NK-92 treated with Interleukin-12 subunit alpha and Interleukin-12 subunit beta, amount 100 ng/mL, for 24 hours (cell line): Measurements from ENCODE around the gene KDM2B.

ENCODE experiments used
- DNase-seq: peaks from one replicate; lab custom pipeline; 2025; lab: John Stamatoyannopoulos, UW

Gene KDM2B

DNA sequence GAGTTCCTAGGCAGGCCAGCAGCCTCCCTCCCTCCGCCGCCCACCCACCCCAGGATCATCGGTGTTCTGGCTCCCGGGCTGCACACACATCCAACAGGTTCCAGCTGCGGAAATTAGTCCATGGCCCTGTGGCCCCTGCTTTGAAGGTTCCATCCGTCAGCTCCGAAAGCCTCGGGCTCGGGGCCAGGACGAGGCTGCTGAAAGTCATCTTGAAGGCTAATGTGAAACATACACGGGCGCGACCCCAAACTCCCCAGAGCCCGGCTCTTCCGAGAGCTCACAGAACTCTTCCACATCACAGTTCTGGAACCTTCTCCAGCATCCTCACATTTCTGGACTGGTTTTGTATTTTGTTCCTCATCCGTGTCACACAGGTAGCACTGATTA is 19.8 kb downstream of the KDM2B start:
- DNase-seq, result no peak

DNA sequence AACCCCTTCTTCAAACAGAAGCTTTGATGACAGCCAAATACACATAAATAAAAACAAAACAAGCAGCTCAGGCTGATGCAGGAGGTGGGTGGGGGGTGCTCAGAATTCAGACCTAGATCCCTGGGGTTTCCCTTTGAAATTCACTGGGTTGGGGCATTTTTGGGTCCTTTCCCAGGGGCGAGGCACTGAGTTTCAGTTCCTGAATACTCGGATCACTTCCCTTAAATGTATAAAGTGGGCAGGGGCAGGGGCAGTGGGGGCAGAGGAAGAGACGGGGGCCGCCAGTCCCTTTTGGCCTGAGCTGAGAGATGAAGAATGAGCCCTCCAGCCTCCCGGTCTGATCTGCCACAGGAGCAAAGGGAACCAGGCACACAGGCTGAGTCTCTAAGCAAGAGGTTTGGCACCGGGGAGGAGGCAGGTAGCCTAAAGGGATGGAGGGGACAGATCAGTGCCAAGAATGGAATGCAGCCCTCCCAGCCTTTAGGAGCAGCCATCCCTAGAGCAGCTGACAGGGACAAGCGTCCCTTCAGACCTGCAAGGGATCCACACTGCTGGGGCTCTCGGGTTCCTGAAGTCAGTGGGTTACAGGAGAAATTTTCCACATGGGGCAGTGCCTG is 20.3 kb downstream of the KDM2B start:
- DNase-seq, result no peak

DNA sequence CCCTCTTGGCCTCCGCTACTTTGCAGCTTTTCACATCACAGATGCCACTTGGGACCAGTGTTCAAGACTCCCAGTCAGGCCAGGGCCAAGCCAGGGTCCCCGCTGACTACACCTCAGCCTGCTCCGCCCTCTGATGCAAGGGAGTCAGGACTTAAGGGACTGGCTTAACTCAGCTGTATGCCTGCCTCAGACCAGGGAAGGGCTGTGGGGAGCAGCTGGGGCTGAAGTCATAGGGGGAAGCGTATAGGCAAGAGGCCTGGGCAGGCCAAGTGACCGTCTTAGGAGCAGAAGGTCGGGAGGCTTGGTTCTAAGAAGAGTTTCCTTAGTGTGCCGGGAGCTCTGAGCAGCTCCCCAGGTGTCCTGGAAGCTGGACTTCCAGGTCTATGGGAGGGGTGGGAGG is 21.9 kb downstream of the KDM2B start:
- DNase-seq, result no peak

GRCh38 chr12:121550974-121551634 is 29.7 kb downstream of the KDM2B start:
- DNase-seq, result no peak

- no peak for DNase-seq
Measured at GRCh38 chr12:121549075-121549474, 31.7 kb downstream of the KDM2B start.

GRCh38 chr12:121545480-121545879 is 35.3 kb downstream of the KDM2B start:
- no peak for DNase-seq

DNA sequence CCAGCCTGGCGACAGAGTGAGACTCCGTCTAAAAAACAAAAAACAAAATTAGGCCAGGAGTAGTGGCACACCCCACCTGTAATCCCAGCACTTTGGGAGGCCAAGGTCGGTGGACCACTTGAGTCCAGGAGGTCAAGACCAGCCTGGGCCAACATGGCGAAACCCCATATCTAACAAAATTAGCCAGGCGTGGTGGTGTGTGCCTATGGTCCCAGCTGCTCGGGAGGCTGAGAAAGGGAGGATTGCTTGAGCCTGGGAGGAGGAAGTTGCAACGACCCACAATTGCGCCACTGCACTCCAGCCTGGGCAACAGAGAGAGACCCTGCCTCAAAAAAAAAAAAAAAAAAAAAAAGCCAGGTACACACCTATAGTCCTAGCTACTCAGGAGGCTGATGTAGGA is 37.0 kb downstream of the KDM2B start:
- DNase-seq, result no peak

- no peak for DNase-seq
Measured at GRCh38 chr12:121539908-121540307, 40.9 kb downstream of the KDM2B start.

DNA sequence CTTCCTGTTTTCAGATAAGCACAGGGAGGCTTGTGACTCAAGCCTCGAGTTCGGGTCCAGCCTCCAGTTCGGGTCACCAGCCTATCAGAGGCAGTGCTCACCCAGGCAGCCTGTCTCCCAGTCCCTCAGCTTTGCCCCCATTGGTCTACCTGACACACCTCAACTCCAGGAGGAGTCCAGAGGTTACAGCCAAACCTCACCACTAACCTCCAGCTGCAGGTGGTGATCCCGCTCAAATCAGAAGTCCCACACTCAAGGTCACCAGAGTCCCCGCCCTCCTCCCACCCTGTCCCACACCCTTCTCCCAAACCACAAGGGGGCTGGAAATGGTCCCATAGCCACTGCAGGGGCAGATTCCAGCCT is 42.1 kb downstream of the KDM2B start:
- no peak for DNase-seq

- DNase-seq, result no peak
Measured at GRCh38 chr12:121537814-121538698, 42.8 kb downstream of the KDM2B start.

DNA sequence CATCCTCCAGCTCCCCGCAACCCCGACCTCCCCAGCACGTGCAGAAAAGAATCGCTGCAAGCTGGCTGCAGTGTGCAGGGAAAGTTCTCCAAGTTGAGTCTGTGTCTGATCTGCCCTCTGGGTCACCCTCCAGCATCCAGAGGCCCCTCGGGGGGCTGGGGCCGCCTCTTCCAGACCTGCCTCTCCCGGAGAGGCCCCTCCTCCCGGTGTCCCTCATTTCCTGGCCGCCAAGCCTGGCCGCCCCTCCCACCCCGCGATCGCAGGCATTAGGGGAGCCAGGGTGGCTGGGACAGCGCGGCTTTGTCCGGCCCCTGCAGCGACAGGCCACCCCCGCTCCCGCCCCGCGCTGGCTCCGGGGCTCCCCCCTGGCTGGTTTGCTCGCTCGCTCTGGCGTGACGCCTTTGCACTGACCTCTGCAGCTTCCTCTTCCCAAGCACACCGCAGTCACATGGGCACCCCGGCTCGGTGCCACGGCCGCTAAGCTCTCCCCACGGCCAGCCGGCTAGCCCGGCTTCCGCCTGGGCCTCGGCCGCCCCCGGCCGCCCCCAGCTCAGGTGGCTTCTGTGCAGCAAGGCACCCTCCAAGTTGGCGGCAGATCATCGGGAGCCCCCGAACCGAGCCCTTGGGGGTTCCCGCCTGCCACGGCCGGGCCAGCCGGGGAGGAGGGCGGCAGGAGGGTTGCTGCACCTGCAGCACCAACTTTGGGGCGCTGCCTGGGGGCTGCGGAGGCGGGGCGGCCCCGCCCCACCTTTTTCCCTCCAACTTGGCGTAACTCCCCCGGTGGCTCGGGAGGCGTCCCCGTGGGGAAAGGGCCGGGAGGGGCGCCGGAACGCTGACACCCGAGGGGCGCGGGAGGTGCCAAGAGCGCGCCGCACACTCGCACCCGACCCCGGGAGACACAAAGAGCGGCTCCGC is 43.7 kb downstream of the KDM2B start:
- peak; percentile 27 for DNase-seq

DNA sequence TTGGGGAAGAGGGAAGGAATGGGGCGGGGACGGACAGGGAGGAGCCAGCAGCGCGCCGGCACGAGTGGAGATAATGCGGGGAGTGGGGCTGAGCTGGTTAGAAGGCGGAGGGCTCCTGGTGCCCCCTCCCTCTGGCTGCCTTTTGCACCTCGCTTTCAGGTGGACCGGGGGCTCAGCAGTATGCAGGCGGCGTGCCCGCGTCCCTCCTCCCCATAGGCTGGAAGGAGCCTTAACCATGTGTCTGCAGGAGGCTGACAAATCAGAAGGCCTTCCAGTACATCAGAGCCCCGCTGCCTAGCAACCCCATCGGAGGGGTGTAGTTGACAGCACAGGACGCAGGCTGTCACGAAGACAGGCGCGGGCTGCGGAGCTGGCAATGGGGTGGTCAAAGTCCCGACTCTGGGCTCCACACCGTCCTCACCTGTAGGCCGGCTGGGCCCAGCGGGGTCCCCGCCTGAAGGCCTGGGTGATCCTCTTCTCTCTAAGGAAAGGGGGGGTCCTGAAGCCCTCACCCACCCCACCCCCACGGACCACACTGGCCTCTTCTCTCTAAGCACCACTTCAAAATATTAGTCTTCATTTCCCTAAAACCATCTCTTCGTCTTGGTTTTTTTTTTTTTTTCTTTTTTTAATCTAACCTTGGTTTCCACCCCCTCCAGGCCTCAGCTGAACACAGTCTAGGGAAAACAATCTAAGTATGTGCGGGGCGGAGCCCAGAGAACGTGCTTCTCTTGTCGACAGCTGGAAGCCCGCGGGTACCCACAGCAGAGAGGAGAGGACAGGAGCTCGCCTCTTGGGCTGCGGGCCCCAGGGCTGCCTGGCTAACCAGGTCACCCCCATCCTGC is 44.5 kb downstream of the KDM2B start:
- no peak for DNase-seq

DNA sequence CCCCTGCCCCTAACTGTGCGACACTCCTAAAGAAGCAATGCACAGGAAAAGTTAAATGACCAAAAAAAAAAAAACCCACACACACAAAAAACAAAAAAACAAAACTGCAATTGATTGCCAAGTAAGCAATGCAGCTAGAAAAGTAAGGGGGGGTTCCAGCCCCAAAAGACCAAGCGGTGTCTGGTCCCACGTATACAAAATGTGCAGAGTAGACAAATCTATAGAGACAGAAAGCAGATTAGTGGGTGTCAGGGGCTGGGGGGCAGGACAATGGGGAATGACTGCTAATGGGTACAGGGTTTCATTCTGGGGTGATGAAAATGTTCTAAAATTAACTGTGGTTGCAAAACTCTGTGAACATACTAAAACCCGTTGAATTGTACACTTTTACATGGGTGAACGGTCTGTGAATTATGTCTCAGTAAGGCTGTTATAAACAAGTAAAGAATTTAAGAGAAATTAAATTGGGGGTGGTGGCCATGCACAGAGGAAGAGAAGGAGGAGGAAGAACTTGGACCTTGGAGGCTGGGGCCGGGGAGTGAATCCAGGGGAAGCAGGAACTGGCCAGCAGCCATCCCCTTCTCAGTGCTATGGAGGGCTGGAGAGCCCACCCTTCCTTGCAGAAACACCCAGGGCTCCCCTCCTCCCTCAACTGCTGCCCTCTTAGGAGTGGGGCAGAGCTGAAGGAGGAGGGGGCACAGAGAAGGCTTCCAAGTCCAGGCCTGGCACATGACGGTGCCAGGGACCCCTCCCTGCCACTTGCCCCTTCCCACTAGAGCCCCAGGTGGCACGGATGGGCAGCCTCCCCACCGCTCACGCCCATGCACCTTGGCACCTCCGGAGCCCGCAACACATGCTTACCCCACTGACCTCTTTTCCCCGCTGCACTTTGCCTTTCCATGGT is 45.4 kb downstream of the KDM2B start:
- DNase-seq, result no peak

- no peak for DNase-seq
Measured at GRCh38 chr12:121534495-121535148, 46.2 kb downstream of the KDM2B start.

DNA sequence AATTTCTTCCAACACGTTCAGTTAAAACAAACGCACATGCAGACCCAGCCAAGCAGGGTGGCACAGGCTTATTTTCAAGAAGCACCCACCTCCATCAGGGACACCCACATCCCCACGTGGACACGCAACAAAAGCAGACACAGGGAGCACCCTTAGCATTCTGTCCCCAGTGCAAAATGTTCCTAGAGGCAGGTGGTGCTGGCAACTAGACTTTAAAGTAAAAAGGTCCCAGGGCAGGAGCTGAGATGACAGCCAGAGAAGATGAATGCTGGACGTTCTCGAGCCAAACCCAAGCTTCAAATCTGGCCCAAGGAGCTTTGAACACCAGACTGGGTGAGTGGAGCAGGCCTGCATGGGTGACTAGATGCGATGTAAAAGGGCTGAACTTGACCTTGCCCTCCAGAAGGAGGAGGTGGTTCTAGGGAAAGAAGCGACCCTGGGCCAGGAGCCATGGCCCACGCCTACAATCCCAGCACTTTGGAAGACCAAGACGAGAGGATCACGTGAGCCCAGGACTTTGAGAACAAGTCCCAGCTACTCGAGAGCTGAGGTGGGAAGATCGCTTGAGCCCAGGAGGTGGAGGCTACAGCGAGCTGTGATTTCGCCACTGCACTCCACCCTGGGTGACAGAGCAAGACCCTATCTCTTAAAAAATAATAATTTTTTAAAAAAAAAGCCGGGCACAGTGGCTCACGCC is 47.3 kb downstream of the KDM2B start:
- DNase-seq, result no peak

DNA sequence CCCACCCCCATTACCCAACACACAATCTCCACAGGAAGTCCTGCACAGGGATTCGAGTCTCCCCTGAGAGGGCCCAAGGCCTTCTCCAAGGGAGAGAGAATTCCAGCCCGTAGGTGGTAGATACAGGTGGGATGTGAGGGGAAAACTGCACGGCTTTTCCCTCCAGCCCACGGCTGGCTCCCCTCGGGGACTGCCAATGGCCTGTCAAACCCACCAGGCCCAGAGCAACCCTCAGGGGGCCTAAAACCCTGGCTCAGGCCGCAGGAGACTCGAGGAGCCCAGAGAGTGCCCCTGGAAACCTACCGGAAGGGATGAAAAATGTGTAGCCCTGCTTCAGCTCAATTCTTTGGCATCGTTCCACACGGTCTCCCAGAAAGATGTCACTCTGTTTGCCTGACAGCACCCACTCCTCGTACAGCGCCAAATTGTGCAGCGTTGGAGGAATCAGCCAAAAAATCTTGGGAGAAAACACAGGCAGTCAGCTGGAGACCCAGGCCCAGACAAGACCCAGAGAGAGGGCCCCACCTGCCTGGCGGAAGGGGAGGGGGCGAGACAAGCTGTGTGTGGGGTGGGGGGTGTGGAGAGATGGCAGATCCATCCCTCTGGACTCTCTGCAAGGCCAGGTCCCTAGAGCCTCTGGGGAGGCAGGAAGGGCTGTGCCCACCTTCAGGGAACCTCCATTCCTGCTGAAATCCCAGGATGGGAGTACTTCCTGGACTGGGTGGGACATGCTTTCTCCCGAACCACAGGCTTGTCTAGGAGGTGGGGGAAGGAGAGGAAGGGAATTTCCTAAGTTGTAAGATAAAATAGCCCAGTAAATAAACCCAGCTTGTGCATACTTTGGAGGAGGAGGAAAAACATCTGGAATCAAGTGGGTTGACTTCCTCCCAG is 48.1 kb downstream of the KDM2B start:
- no peak for DNase-seq

DNA sequence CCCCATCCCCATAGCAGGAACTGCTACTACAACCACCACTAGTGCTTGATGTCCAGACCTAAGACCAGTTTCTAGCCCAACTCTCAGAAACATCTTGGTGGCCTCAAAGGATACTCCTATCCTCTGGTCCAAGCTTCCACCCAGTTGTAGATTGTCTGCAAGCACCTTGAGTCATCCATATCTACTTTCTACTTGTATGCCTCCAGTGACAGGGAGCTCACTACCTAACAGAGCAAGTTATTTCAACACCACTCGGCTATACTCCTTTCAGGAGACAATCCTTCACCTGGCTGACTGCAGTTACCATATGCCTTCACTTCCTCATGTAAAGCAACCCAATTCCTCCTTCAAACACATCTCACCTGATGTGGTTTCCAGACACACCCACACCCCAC is 49.5 kb downstream of the KDM2B start:
- DNase-seq, result no peak
